Medulla oblongata (tissue), 1 donor: ENCODE results near the gene SPON1.

Source experiments
- DNase-seq: peaks from one replicate; pipeline ENCODE4 v3.0.0-alpha.2; 2015; ENCODE audit errors: extremely low spot score

SPON1 gene

GRCh38 chr11:14186046-14186775 is 223.7 kb downstream of the SPON1 start:
- DNase-seq, result no peak

GRCh38 chr11:14189874-14190273 is 227.4 kb downstream of the SPON1 start:
- DNase-seq, result peak; percentile 49

- DNase-seq, result no peak
Measured at GRCh38 chr11:14190992-14191778, 228.7 kb downstream of the SPON1 start.

- no peak for DNase-seq
Measured at GRCh38 chr11:14193644-14194043, 231.1 kb downstream of the SPON1 start.

GRCh38 chr11:14202251-14203196 is 240.0 kb downstream of the SPON1 start:
- DNase-seq, result no peak

GRCh38 chr11:14203321-14203720 is 240.8 kb downstream of the SPON1 start:
- no peak for DNase-seq

- peak; percentile 66 for DNase-seq
Measured at GRCh38 chr11:14212986-14213385, 250.5 kb downstream of the SPON1 start.

GRCh38 chr11:14218728-14219127 is 256.2 kb downstream of the SPON1 start:
- peak; percentile 44 for DNase-seq

- DNase-seq, result no peak
Measured at GRCh38 chr11:14223636-14224288, 261.2 kb downstream of the SPON1 start.

- DNase-seq, result no peak
Measured at GRCh38 chr11:14224395-14224794, 261.9 kb downstream of the SPON1 start.

GRCh38 chr11:14225666-14226065 is 263.1 kb downstream of the SPON1 start:
- DNase-seq, result no peak

GRCh38 chr11:14228356-14228755 is 265.8 kb downstream of the SPON1 start:
- DNase-seq, result no peak

- DNase-seq, result no peak
Measured at GRCh38 chr11:14229472-14229871, 266.9 kb downstream of the SPON1 start.

GRCh38 chr11:14230407-14230806 is 267.9 kb downstream of the SPON1 start:
- no peak for DNase-seq

- no peak for DNase-seq
Measured at GRCh38 chr11:14232652-14233051, 270.1 kb downstream of the SPON1 start.

GRCh38 chr11:14234446-14234845 is 271.9 kb downstream of the SPON1 start:
- no peak for DNase-seq

- no peak for DNase-seq
Measured at GRCh38 chr11:14235701-14236100, 273.2 kb downstream of the SPON1 start.

GRCh38 chr11:14237444-14237961 is 275.0 kb downstream of the SPON1 start:
- peak; percentile 85 for DNase-seq

GRCh38 chr11:14240221-14240620 is 277.7 kb downstream of the SPON1 start:
- no peak for DNase-seq

- no peak for DNase-seq
Measured at GRCh38 chr11:14240951-14241350, 278.4 kb downstream of the SPON1 start.

- DNase-seq, result peak; percentile 84
Measured at GRCh38 chr11:14242187-14242586, 279.7 kb downstream of the SPON1 start.
